BJ (cell line): ENCODE data around the gene CDC42EP3. TPM values are rescaled to one million over a fixed set of nuclear protein-coding genes. Genes with fewer than 3 reads are reported as not detected.

ENCODE experiments used
- CTCF ChIA-PET: fragments of 350-600 bp; formaldehyde crosslinking; extraction: SDS; loops from one replicate; lab custom pipeline; 2021; ENCODE audit warnings: antibody characterized with exemption, inconsistent platforms; lab: Yijun Ruan, JAX
- POLR2A ChIA-PET: fragments of 300-600 bp; sonication (Branson Sonifier 250); formaldehyde crosslinking; extraction: SDS; loops from one replicate; lab custom pipeline; 2021; ENCODE audit warnings: antibody characterized with exemption; lab: Charles Lee
- DNase-seq: peaks from one replicate; pipeline ENCODE4 v3.0.0-alpha.2; 2011; ENCODE audit warnings: low read depth
- H3K27me3 ChIP-seq: 2 replicates; pipeline ENCODE4 v1.6.0; 2011; ENCODE audit warnings: low read length; ENCODE audit not compliant: control insufficient read depth, insufficient read depth
- H3K36me3 ChIP-seq: 2 replicates; pipeline ENCODE4 v1.5.1; 2011; ENCODE audit warnings: low read length; ENCODE audit not compliant: control insufficient read depth, insufficient read depth
- H3K4me3 ChIP-seq: 2 replicates; pipeline ENCODE4 v1.5.1; 2011; ENCODE audit warnings: low read depth, mild to moderate bottlenecking, control low read depth, low read length
- polyA plus RNA-seq: library from polyadenylated mRNA; depleted of rRNA; stranded (reverse); fragments of >200 nt; gene quantifications from 2 replicates; pipeline ENCODE4 v1.2.3, GENCODE V29; 2011
- TF ChIP-seq, protein P1 (sequence below): IDR thresholded peaks from 2 replicates; pipeline ENCODE4 v1.5.1; 2011; ENCODE audit warnings: low read depth, mild to moderate bottlenecking, control low read depth, inconsistent platforms, low read length, moderate library complexity; ENCODE audit not compliant: insufficient read depth

The CDC42EP3 gene
- polyA plus RNA-seq, 1 experiment = 191 TPM

DNA sequence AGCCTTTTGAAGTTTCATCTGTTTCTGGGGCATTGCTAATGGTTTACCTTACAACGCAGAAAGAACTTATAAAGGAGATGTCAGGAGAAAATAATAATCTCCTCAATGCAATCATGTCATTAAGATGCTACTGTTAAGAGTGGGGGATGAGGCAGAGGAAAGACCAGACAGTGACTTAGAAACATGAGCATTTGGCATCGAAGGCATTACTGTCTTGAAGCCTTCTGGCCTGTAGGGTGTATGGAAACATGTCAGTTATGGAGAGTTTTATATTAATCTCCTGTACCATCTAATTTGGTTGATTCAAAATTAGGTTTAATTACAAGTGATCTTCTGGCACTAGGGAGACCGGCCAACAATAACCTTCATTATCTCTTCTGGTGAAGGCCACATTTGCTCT, 32.5 kb downstream of the CDC42EP3 start:
- POLR2A ChIA-PET = interaction anchor here (0.6 kb wide), 1 partner anchor 180 kb away, joined by 3 read pairs; no protein-coding TSS in a partner anchor
- TF ChIP-seq, protein P1, sequence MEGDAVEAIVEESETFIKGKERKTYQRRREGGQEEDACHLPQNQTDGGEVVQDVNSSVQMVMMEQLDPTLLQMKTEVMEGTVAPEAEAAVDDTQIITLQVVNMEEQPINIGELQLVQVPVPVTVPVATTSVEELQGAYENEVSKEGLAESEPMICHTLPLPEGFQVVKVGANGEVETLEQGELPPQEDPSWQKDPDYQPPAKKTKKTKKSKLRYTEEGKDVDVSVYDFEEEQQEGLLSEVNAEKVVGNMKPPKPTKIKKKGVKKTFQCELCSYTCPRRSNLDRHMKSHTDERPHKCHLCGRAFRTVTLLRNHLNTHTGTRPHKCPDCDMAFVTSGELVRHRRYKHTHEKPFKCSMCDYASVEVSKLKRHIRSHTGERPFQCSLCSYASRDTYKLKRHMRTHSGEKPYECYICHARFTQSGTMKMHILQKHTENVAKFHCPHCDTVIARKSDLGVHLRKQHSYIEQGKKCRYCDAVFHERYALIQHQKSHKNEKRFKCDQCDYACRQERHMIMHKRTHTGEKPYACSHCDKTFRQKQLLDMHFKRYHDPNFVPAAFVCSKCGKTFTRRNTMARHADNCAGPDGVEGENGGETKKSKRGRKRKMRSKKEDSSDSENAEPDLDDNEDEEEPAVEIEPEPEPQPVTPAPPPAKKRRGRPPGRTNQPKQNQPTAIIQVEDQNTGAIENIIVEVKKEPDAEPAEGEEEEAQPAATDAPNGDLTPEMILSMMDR = no peak
- CTCF ChIA-PET = interaction anchor here (1.4 to 4.1 kb wide), 2 partner anchors 224 to 239 kb away, joined by 4 to 12 read pairs; no protein-coding TSS in a partner anchor
- Histone ChIP-seq H3K4me3 (no peak overlapping the region), H3K27me3 (no peaks in the 10 kb centered on the region), H3K36me3 (peaks cover 3% of the 10 kb centered on the region)
- DNase-seq = no peak

DNA sequence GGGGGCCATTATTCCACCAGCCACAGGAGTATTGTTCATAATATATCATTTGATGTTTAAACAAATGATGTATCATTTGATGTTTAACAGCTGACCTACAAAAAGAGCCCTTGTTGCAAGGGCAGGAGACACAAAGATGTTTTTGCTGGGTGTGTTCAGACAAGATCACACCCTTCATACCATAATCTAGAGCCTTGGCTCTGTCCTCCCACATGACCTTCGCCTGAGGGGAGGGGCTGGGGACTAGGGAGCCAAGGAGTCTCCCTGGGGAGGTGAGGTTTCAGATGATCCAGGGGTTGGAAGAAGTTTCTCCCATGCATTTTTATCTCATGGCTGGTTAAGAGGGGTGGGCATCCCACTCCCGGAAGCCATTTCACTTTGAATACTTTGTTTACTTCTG, 33.5 kb downstream of the CDC42EP3 start:
- no peak for DNase-seq
- ChIA-PET CTCF (interaction anchor here (0.9 to 1.4 kb wide), 3 partner anchors 126 to 240 kb away, joined by 3 to 4 read pairs (median 3); no protein-coding TSS in a partner anchor), POLR2A (no interaction called here)
- Histone ChIP-seq H3K4me3 (no peak overlapping the region), H3K36me3 (peaks cover 1% of the 10 kb centered on the region), H3K27me3 (no peaks in the 10 kb centered on the region)
- TF ChIP-seq, protein P1 = no peak

DNA sequence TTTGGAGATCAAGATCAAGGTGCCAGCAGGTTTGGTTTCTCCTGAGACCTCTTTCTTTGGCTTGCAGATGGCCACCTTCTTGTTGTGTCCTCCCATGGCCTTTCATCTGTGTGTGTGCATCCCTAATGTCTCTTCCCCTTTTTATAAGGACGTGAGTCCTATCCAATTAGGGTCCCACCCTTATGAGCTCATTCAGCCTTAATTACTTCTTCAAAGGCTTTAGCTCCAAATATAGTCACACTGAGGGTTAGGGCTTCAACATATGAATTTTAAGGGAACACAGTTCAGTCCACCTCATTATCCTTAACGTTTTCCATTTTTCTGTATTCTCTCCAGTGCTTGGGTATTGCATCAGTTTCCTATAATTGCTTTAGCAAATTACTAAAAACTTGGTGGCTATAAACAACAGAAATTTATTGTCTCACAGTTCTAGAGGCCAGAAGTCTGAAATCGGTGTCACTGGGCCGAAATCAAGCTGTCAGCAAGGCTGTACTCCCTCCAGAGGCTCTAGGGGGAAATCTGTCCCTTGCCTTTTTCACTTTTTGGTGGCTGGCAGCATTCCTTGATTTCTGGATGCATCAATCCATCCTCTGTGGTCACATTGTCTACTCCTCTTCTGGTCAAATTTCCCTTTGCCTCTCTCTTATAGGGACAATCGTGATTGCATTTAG, 34.1 kb downstream of the CDC42EP3 start:
- ChIA-PET CTCF (interaction anchor here (0.9 to 1.3 kb wide), 2 partner anchors 127 to 223 kb away, joined by 3 read pairs; no protein-coding TSS in a partner anchor), POLR2A (no interaction called here)
- Histone ChIP-seq H3K27me3 (no peaks in the 10 kb centered on the region), H3K4me3 (no peak overlapping the region), H3K36me3 (peaks cover 1% of the 10 kb centered on the region; the same call in 1 of the 2 replicates)
- no peak for DNase-seq
- TF ChIP-seq, protein P1 = peak; percentile 33

DNA sequence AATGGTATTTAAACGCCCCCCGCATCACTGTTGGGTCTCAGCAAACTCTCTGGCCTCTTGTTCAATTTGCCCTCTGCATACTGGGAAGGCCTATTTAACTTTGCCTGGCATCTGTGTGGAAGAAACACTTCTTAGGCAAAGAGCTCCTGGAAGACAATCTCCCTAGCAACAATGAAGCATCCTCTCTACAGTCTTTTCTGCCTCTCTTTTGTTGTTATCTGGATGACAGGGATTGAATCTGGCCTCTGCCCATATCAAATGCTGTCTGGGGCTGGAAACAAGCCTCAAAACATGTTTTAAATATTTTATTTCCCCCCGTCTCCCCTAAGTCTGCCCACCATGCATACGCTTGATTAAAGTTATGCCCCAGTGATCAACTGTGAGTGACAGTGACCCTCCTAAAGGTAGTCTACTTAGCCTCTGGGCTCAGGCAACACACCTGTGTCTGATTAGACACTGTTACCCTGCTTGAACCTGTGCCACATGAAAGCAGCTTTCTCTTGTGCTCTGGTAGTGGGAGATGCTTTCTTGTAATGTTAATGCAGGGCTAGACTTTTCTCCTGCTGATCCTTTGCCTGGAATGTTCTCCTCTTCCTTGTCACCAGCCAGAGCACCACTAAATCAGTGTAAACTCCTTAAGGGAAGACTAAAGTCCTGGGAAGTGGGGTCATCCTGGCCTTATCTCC, 34.9 kb downstream of the CDC42EP3 start:
- TF ChIP-seq, protein P1 = no peak
- Histone ChIP-seq H3K36me3 (peaks cover 1% of the 10 kb centered on the region; the same call in 1 of the 2 replicates), H3K27me3 (no peaks in the 10 kb centered on the region), H3K4me3 (no peak overlapping the region)
- no peak for DNase-seq
- CTCF ChIA-PET = interaction anchor here (0.8 to 1.3 kb wide), 2 partner anchors 128 to 245 kb away, joined by 3 read pairs; no protein-coding TSS in a partner anchor
- POLR2A ChIA-PET = no interaction called here
